Measurements from ENCODE around the gene OR56A1.

The OR56A1 gene

DNA sequence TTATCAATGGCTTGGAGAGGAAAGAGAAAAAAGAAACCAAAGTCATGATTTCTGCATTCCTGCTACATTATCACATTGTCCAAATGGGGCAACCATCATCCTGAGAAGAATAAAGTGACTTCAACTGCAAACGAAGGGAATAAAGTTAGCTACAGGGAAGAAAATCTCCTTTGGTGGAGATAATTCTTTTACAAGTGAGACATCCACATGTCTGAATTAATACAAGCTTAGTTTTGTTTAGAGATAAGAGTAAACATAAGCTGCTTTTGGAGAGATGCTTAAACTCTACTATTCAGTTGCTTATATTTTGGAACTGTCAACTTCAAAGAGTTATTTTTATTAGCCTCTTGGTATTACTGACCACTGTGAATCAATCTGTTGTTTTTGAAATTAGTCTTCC lies 43.7 kb downstream of the OR56A1 start, which contains the start of gene OR52L1:
Gene OR52L1 (minus strand): TSS at position 101 of the 400 bp plus-strand sequence. CDS start 55 bp downstream, at position 46.
- no peak for DNase-seq

- DNase-seq, result no peak
These were observed 47.1 kb downstream of the OR56A1 start for GRCh38 chr11:5983443-5983842.

DNA sequence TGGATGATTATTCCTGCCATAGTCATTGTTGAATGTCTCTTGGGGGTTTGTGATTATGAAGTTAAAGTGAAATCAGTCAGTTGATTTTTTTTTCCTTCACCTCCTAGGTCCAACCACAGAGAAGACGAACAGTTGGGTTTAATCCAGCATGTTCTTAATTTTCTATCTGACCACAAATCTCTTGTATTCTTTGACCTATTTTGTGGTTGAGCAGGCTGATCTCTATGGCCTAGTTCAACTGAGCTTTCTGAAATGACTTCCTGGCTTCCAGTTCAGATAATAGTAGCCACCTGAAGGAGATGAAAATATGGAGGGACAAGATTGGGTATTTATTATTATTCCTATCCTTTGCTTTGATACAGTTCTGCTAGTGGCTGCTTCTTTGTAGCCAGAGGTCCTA lies 57.0 kb downstream of the OR56A1 start:
- peak; percentile 18 for DNase-seq
